ENCODE results near the gene IFNA17.

- TF ChIP-seq CTCF (IDR thresholded peaks at IDR 0.05): no peak
- TF ChIP-seq POLR2A (IDR thresholded peaks at IDR 0.05): no peak
- TF ChIP-seq POLR2AphosphoS5 (IDR thresholded peaks at IDR 0.05): no peak
Measured at GRCh38 chr9:21266733-21267484, 38.9 kb upstream of the IFNA17 start.
